Cardiac muscle cell (in vitro differentiated cells and primary cell): ENCODE results near the gene TFIP11. TPM values are rescaled to one million over a fixed set of nuclear protein-coding genes. Genes with fewer than 3 reads are reported as not detected.

Experiments used
- DNase-seq, 2 donors: peaks; one replicate each; pipeline versions ENCODE4 v3.0.0 to v3.0.0-alpha.2; 2010 to 2017; ENCODE audit warnings: low read depth in 1 of 2, low spot score in 1 of 2
- H3K27ac ChIP-seq: fragments of 200-600 bp; sonication (generic); 2 replicates; pipeline ENCODE4 v1.5.1; 2016
- H3K27me3 ChIP-seq: fragments of 200-600 bp; sonication (generic); 2 replicates; pipeline ENCODE4 v1.6.0; 2016; ENCODE audit warnings: control low read depth
- H3K36me3 ChIP-seq: fragments of 200-600 bp; sonication (generic); 2 replicates; pipeline ENCODE4 v1.5.1; 2016; ENCODE audit warnings: control low read depth
- H3K4me1 ChIP-seq: fragments of 200-600 bp; sonication (generic); 2 replicates; pipeline ENCODE4 v1.8.1; 2017; ENCODE audit warnings: low read depth, mild to moderate bottlenecking, mixed run types
- H3K4me3 ChIP-seq: fragments of 200-600 bp; sonication (generic); 2 replicates; pipeline ENCODE4 v1.5.1; 2016; ENCODE audit warnings: mild to moderate bottlenecking
- H3K9me3 ChIP-seq: fragments of 200-600 bp; sonication (generic); 2 replicates; pipeline ENCODE4 v1.5.1; 2017; ENCODE audit warnings: low read depth, mild to moderate bottlenecking, control low read depth
- polyA plus RNA-seq: library from polyadenylated mRNA; unstranded; fragments of >200 nt; fragmentation: Nextera tagmentation; extraction: Ambion mirVana; gene quantifications from 2 replicates; pipeline ENCODE4 v1.2.1, GENCODE V29; 2016
- total RNA-seq: library from RNA; depleted of rRNA; stranded (reverse); fragments of >200 nt; gene quantifications from 2 replicates; pipeline ENCODE4 v1.2.3, GENCODE V29; 2016
- TF ChIP-seq, protein P1 (sequence below): IDR thresholded peaks from 2 replicates; pipeline ENCODE4 v1.5.1; 2012; ENCODE audit warnings: low read depth, mild to moderate bottlenecking, low read length

TFIP11 gene
- total and polyA plus RNA-seq, 2 experiments from 2014 or later: 24.6 to 25.5 TPM

DNA sequence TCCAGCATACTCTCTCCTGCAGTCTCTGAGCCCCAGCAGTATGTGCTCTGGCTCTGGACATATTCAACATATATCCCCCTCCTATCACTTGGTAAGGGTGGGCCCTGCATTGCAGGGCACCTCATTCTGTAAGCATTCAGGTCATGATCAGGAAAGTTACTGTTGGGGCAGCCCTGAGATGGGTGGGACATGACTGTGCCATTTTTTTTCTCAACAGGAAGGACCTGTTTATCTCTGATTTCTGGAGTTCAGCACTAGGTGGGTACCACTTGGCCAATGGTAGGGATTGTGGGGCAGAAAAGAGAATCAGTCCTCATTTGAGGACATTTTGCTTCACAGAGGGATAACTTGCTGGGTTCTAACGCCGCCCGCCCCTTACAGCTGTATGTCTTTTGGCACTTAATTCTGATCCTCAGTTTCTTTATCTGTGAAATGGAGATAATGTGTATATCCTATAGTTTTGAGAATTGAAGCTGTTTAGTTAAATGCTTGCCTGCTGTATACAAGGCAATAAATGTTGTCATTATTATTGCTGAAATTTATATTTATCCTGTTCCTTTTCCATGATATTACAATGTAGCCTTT, 26.4 kb downstream of the TFIP11 start:
- TF ChIP-seq, protein P1, sequence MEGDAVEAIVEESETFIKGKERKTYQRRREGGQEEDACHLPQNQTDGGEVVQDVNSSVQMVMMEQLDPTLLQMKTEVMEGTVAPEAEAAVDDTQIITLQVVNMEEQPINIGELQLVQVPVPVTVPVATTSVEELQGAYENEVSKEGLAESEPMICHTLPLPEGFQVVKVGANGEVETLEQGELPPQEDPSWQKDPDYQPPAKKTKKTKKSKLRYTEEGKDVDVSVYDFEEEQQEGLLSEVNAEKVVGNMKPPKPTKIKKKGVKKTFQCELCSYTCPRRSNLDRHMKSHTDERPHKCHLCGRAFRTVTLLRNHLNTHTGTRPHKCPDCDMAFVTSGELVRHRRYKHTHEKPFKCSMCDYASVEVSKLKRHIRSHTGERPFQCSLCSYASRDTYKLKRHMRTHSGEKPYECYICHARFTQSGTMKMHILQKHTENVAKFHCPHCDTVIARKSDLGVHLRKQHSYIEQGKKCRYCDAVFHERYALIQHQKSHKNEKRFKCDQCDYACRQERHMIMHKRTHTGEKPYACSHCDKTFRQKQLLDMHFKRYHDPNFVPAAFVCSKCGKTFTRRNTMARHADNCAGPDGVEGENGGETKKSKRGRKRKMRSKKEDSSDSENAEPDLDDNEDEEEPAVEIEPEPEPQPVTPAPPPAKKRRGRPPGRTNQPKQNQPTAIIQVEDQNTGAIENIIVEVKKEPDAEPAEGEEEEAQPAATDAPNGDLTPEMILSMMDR: no peak
- Histone ChIP-seq H3K27me3 (no peaks in the 10 kb centered on the region), H3K4me1 (peaks cover 11% of the 10 kb centered on the region), H3K27ac (no peak overlapping the region), H3K9me3 (no peaks in the 10 kb centered on the region), H3K4me3 (no peak overlapping the region), H3K36me3 (peaks cover 21% of the 10 kb centered on the region)
- DNase-seq: no peak

GRCh38 chr22:26485013-26485412, 27.3 kb downstream of the TFIP11 start:
- Histone ChIP-seq H3K36me3 (peaks cover 19% of the 10 kb centered on the region), H3K27me3 (no peaks in the 10 kb centered on the region), H3K4me1 (peaks cover 11% of the 10 kb centered on the region), H3K4me3 (no peak overlapping the region), H3K27ac (peak overlapping the region; percentile 96), H3K9me3 (no peaks in the 10 kb centered on the region)
- DNase-seq: no peak
- TF ChIP-seq, protein P1: no peak

DNA sequence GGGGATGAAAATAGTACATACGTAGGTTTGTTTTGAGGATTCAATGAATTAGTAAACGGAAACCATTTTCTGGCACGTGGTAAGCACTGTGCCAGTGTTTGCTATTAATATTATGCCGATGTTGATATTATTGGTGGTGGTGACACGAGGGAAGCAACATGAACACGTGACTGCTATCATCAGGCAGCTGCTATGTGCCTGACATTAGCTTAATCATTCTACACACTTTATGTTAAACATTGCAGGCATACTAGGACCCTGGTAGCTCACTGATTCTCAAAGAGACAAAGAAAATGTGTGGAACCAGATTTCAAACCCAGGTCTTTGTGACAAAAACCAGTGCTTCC, 27.9 kb downstream of the TFIP11 start:
- no peak for DNase-seq
- peaks cover 17% of the 10 kb centered on the region for H3K4me1 ChIP-seq
- TF ChIP-seq, protein P1: no peak
- H3K27ac ChIP-seq: peak overlapping the region; percentile 96
- H3K4me3 ChIP-seq: peak overlapping the region; percentile 87
- H3K9me3 ChIP-seq: no peaks in the 10 kb centered on the region
- peaks cover 15% of the 10 kb centered on the region for H3K36me3 ChIP-seq
- no peaks in the 10 kb centered on the region for H3K27me3 ChIP-seq

DNA sequence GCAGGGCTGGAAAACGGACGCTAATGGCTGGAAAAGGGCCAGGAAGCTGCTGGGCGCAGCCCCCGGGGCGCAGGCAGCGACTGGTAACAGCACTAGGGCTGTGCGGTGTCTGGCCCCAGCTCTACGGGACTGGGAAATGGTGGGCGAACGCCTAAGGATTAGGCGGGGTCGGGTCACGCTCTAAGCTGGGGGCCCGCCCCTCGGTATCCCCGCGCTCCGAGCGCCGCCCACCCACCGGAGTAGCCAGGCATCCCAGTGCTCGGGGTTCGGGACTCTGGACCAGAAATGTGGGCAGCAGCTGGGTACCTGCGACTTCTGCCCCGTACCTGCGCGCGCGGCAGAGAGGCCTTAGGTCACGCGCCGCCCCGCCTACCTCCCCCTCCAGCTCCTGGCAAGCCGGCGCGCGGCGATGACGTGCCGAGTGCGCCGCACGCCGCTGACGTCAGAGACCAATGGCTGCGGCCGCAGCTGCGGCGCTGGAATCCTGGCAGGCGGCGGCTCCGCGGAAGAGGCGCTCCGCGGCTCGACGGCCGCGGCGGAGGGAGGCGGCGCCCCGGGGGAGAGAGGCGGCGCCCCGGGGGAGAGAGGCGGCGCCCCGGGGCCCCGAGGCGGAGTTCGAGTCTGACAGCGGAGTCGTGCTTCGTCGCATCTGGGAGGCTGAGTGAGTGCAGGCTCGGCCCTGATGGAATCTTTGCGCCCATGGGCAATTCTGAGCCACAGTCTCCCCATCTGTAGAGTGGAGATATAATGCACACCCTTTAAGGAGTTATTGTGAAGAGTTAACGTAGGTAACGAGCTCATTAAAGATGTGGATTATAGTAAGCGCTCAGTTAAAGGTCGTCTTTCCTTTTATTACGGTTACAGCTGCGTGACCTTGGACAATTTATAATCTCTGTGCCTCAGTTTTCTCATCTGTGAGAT, 28.6 kb downstream of the TFIP11 start, which contains the start of the genes HPS4 and SRRD:
Gene HPS4 (minus strand): TSS at position 345 of the 921 bp plus-strand sequence. CDS start 2,021 bp downstream, outside the sequence.
Gene SRRD (plus strand): TSS at position 439 of the 921 bp plus-strand sequence. CDS start 14 bp downstream, at position 453.
- H3K4me1 ChIP-seq: peaks cover 17% of the 10 kb centered on the region
- TF ChIP-seq, protein P1: no peak
- H3K4me3 ChIP-seq: peak within 1 kb of the TSS; percentile 87
- H3K36me3 ChIP-seq: peaks cover 11% of the 10 kb centered on the region
- H3K9me3 ChIP-seq: no peaks in the 10 kb centered on the region
- peak; percentile 94 to 96 for DNase-seq
- H3K27ac ChIP-seq: peak within 1 kb of the TSS; percentile 96
- no peaks in the 10 kb centered on the region for H3K27me3 ChIP-seq

DNA sequence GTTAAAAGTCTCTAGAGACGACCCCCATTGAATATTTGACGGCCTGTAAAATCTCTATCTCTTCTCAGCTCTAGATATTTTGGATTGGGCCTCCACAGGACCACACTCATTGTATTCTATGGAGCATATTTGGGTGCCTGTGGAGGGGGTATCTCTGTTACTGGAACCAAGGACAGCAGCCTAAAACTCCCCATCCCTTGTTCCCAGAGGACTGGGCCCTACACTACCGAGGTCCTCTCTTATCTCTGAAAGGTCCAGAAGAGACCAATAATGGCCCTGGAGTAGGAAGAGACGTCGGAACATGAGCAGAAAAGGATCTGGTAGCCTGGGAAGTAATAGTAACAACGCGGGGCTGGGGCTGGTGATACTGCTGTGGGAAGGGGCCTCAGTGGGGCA, 29.2 kb downstream of the TFIP11 start:
- Histone ChIP-seq H3K4me1 (peaks cover 17% of the 10 kb centered on the region), H3K9me3 (no peaks in the 10 kb centered on the region), H3K4me3 (peak overlapping the region; percentile 87), H3K27ac (peak overlapping the region; percentile 96), H3K36me3 (peaks cover 4% of the 10 kb centered on the region), H3K27me3 (no peaks in the 10 kb centered on the region)
- DNase-seq: no peak
- TF ChIP-seq, protein P1: no peak
